ENCODE measurements around the gene YTHDC2.

Gene YTHDC2

DNA sequence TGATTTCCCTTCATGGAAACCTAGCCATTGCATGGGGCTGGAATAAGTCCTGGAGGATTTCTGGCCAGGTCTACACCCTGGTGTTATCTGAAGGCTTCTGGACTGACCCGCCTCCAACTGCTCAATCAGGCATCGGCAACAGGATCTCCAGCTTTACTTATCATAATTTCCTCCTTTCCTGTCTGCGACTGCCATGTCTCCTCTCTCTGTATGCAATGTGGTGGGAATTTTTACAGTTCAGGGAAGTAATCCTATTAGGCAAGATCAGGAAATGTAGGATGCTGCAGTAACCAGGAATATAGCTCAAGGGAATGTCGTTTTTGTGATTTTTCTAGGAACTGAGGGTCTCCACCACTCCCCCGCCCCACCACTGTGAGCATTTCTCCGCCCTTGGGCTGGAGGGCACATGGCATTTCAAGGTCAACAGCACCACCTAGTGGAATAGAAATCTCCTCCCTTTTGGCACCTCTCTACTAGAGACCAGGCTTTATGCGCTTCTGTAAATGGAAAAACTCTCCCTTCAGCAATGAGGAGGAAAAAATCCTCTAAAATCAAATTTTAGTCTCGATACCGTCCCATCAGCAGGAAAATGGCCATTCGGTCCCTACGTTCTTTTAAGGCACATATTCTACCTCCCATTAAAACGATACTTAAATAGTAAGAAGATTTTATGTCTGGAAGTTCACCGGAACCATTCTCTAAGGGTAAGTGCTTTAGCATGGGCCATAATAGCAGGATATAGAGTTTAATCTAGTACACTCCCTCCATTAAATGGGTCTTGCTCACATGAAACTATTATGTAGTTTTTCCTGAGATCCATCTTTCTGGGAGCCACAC, 93.0 kb downstream of the YTHDC2 start:
- peak; percentile 23 for DNase-seq (ENCODE audit: low read depth)

GRCh38 chr5:113607361-113607760, 93.9 kb downstream of the YTHDC2 start:
- no peak for DNase-seq (ENCODE audit: low read depth)

DNA sequence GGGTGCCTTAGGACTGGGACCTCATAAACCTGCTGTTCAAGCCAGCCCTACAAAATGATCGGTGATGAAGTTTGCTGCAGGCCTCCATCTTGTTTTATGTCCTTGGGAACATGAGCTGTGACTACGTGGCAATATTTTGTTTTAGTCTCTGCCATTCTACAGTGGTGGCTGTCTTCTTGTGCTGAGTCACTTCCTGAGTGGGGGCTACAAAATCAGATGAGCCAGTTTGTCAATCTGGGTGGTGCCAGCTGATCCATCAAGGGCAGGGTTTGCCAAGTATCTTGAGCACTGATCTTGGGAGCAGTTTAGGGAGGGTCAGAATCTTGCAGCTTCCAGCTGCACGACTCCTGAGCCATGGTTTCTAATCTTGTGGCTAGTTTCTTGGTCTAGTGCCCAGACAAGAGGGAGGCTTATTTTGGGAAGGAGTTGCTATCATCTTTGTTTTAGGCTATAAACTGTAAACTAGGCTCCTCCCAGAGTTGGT, 94.7 kb downstream of the YTHDC2 start:
- peak; percentile 32 for DNase-seq (ENCODE audit: low read depth)

DNA sequence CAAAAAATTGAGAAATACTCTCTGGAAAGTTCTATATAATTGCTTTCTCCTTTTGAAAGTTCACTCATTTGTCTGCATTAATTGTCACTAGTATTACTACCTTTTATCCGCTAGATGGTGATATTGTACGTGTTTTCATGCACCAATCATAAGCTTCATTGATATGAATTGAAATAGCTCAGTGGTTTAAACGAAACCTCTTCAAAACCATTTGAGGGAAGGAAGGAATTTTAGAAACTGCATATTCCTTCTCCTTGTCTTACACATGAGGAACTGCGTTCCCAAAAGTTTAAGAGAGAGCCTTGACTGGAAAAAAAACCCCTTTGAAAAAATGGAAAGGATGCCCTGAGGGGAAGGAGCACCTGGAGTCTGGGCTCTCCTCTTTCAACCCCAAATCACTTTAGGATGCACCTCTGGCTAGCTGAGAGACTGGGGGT, 98.6 kb downstream of the YTHDC2 start:
- peak; percentile 18 for DNase-seq (ENCODE audit: low read depth)

DNA sequence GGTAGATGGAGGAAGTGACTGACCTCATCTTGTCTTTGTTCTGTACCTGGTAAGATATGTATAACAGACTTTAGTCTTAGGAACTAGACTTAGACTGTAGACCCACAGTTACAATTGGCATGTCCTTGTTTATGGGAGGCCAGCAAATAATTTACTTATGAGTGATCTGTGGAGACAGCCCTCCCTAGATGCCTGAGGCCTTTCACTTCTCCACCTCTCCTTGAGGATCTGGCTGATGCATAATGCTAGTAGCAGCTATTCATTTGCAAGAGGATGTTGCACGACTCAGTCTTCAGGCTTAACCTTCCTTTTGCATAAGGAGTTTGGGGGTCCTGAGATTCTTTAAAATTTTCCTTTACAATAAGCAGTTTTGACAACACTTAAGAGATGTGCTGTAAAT, 100.7 kb downstream of the YTHDC2 start:
- DNase-seq (ENCODE audit: low read depth) = no peak

- no peak for DNase-seq (ENCODE audit: low read depth)
Observed at GRCh38 chr5:113615708-113616107, 102.2 kb downstream of the YTHDC2 start.

DNA sequence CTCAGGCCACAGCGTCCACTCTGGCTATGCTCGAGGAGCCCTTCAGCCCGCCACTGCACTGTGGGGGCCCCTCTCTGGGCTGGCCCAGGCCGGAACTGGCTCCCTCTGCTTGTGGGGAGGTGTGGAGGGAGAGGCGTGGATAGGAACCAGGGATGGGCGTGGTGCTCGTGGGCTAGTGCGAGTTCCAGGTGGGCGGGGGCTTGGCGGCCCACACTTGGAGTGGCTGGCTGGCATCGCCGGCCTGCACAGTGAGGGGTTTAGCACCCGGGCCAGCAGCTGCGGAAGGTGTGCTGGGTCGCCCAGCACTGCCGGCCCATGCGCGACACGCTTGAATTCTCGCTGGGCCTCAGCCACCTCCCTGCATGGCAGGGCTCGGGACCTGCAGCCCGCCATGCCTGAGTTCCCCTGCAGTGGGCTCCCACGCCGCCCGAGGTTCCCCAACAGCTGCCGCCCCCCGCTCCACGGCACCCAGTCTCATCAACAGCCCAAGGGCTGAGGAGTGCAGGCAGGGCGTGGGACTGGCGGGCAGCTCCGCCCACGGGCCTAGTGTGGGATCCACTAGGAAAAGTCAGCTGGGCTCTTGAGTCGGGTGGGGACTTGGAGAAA, 103.8 kb downstream of the YTHDC2 start:
- no peak for DNase-seq (ENCODE audit: low read depth)

- no peak for DNase-seq (ENCODE audit: low read depth)
Observed at GRCh38 chr5:113632996-113633395, 119.5 kb downstream of the YTHDC2 start.

DNA sequence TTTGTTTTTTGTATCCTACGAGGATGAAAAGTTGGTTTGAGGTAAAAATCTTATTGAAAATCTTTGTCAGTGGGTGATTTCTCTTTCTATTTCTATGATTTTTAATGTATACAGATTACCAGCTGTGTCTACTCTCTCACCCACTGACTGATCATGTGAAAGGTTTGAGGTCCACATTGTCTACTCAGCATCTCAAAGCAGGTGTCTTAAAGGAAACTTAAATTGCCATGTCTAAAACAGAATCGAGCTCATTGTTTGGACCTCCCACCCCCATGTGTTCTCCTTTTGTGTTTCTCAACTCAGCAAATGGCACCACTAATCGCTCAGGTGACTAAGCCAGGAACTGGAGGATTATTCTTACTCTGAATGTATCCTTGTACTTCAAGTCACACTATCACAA, 121.5 kb downstream of the YTHDC2 start:
- DNase-seq (ENCODE audit: low read depth) = no peak

DNA sequence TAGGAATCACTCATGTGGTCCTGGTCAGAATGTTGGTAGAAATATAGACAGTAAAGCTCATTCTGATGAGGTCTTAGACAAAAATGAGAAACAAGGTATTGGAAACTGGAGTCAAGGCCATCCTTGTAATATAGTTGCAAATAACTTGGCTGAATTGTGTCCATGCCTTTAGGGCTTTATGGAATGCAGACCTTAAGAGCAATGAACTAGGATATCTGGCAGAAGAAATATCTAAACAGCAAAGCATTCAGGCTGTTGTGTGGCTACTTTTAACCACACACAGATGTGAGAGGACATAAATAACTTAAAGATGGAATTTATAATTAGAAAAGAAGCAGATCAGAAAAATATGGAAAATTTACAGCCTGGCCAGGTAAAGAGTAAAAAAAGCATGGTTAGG, 128.2 kb downstream of the YTHDC2 start:
- DNase-seq (ENCODE audit: low read depth) = no peak
